CD4-positive, alpha-beta T cell treated with Interferon alpha-2 for 1 hour (primary cell): ENCODE results near the gene SFPQ.
"Not testable (repeated sequence)": the region's sequence is repeated elsewhere in the genome, so short reads cannot be mapped to it uniquely, and the experiment has no call there.

Source experiments
- DNase-seq, 2 donors: peaks; one replicate each; pipeline ENCODE4 v3.0.0-alpha.2; 2020 to 2022

The SFPQ gene

GRCh38 chr1:35192853-35193664, at the start of gene SFPQ:
Gene SFPQ, minus strand, starts transcription at chr1:35193145. Its CDS starts 96 bp downstream, at chr1:35193049.
- peak; percentile 97 to 99 for DNase-seq

- not testable (repeated sequence) for DNase-seq
Observed at GRCh38 chr1:35236772-35237171, 43.8 kb upstream of the SFPQ start.

GRCh38 chr1:35231287-35231686, 38.3 kb upstream of the SFPQ start:
- no peak for DNase-seq

GRCh38 chr1:35229587-35230360, 36.8 kb upstream of the SFPQ start:
- DNase-seq = no peak

GRCh38 chr1:35226546-35226945, 33.6 kb upstream of the SFPQ start:
- no peak for DNase-seq

GRCh38 chr1:35223084-35223630, 30.2 kb upstream of the SFPQ start:
- no peak for DNase-seq

- no peak for DNase-seq
Observed at GRCh38 chr1:35222322-35223083, 29.6 kb upstream of the SFPQ start.

GRCh38 chr1:35220976-35221375, 28.0 kb upstream of the SFPQ start:
- DNase-seq = peak in 1 of 2 donors; percentile 28

GRCh38 chr1:35215346-35215745, 22.4 kb upstream of the SFPQ start:
- no peak for DNase-seq

GRCh38 chr1:35211120-35211414, 18.1 kb upstream of the SFPQ start:
- DNase-seq = no peak

GRCh38 chr1:35210321-35211119, 17.6 kb upstream of the SFPQ start:
- no peak for DNase-seq

- no peak for DNase-seq
Observed at GRCh38 chr1:35203295-35203694, 10.3 kb upstream of the SFPQ start.

GRCh38 chr1:35202048-35202719, 9.2 kb upstream of the SFPQ start:
- peak; percentile 68 to 81 for DNase-seq

GRCh38 chr1:35201631-35202030, 8.7 kb upstream of the SFPQ start:
- no peak for DNase-seq

GRCh38 chr1:35192056-35192852, 691 bp downstream of the SFPQ start:
- DNase-seq = peak; percentile 85 to 92

- no peak for DNase-seq
Observed at GRCh38 chr1:35191429-35192055, 1.4 kb downstream of the SFPQ start.

GRCh38 chr1:35190784-35191183, 2.2 kb downstream of the SFPQ start:
- no peak for DNase-seq

GRCh38 chr1:35188578-35189392, 4.2 kb downstream of the SFPQ start:
- no peak for DNase-seq

GRCh38 chr1:35187816-35188342, 5.1 kb downstream of the SFPQ start:
- no peak for DNase-seq
